IMR-90 (cell line): Measurements from ENCODE around the gene C11orf21. TPM values are rescaled to one million over a fixed set of nuclear protein-coding genes. Genes with fewer than 3 reads are reported as not detected.

ENCODE experiments used
- ATAC-seq: fragments of 200-7000 bp; cut with Tn5 transposase; 2 replicates; pipeline ENCODE4 v1.9.1; 2020; ENCODE audit warnings: low read depth, mild to moderate bottlenecking, moderate library complexity
- BruUV-seq: library from RNA; stranded (reverse); fragments of 400-500 nt; replicated peaks from 2 replicates; lab custom pipeline; 2021; lab: Mats Ljungman, UMichigan
- CTCF ChIA-PET: fragments of 300-600 bp; formaldehyde crosslinking; extraction: SDS; loops from one replicate; lab custom pipeline; 2021; ENCODE audit warnings: antibody characterized with exemption; lab: Yijun Ruan, JAX
- POLR2A ChIA-PET: fragments of 300-600 bp; sonication (Branson Sonifier 250); formaldehyde crosslinking; loops from one replicate; lab custom pipeline; 2022; ENCODE audit warnings: antibody characterized with exemption; ENCODE audit not compliant: unreplicated experiment; lab: Charles Lee
- DNase-seq: peaks from one replicate; pipeline ENCODE4 v3.0.0; 2013
- H2AFZ ChIP-seq: replicated peaks from 2 replicates; pipeline ENCODE3; 2013; ENCODE audit warnings: low read length, mild to moderate bottlenecking; ENCODE audit not compliant: poor library complexity
- H2AK5ac ChIP-seq: 2 replicates; pipeline ENCODE4 v1.6.1; 2013; ENCODE audit warnings: low read depth, low read length, inconsistent platforms
- H2AK9ac ChIP-seq: replicated peaks from 2 replicates; pipeline ENCODE3; 2013; ENCODE audit warnings: mild to moderate bottlenecking, low read depth, low read length, moderate library complexity; ENCODE audit not compliant: poor library complexity
- H2BK120ac ChIP-seq: 2 replicates; pipeline ENCODE4 v1.6.1; 2013; ENCODE audit warnings: low read depth, low read length, inconsistent platforms
- H2BK15ac ChIP-seq: 3 replicates; pipeline ENCODE4 v1.6.1; 2013; ENCODE audit warnings: low read depth, low read length, inconsistent platforms
- H2BK20ac ChIP-seq: 2 replicates; pipeline ENCODE4 v1.6.1; 2013; ENCODE audit warnings: low read depth, mild to moderate bottlenecking, inconsistent platforms, low read length, moderate library complexity
- H2BK5ac ChIP-seq: 2 replicates; pipeline ENCODE4 v1.6.1; 2013; ENCODE audit warnings: mild to moderate bottlenecking, low read depth, low read length, inconsistent platforms; ENCODE audit not compliant: poor library complexity, severe bottlenecking
- H3K14ac ChIP-seq: replicated peaks from 2 replicates; pipeline ENCODE4 v1.6.1; 2013; ENCODE audit warnings: low read depth, low read length, inconsistent platforms
- H3K18ac ChIP-seq: 2 replicates; pipeline ENCODE4 v1.6.1; 2013; ENCODE audit warnings: low read depth, low read length, control low read depth
- H3K23ac ChIP-seq: 2 replicates; pipeline ENCODE4 v1.6.1; 2013; ENCODE audit warnings: low read depth, low read length, inconsistent platforms
- H3K27ac ChIP-seq: 2 replicates; pipeline ENCODE4 v1.5.1; 2013; ENCODE audit warnings: mild to moderate bottlenecking, control low read depth, low read length; ENCODE audit not compliant: insufficient read depth
- H3K27me3 ChIP-seq: 2 replicates; pipeline ENCODE4 v1.6.1; 2013; ENCODE audit warnings: low read length; ENCODE audit not compliant: control insufficient read depth, insufficient read depth
- H3K36me3 ChIP-seq: 2 replicates; pipeline ENCODE4 v1.6.1; 2013; ENCODE audit warnings: low read length, mixed read lengths; ENCODE audit not compliant: control insufficient read depth, insufficient read depth
- H3K4ac ChIP-seq: 2 replicates; pipeline ENCODE4 v1.6.1; 2013; ENCODE audit warnings: low read depth, low read length, inconsistent platforms
- H3K4me1 ChIP-seq: 2 replicates; pipeline ENCODE4 v1.6.1; 2013; ENCODE audit warnings: low read length, mixed read lengths; ENCODE audit not compliant: control insufficient read depth, insufficient read depth
- H3K4me2 ChIP-seq: 2 replicates; pipeline ENCODE4 v1.6.1; 2013; ENCODE audit warnings: low read depth, mild to moderate bottlenecking, control low read depth, low read length, moderate library complexity
- H3K4me3 ChIP-seq: 2 replicates; pipeline ENCODE4 v1.5.1; 2013; ENCODE audit warnings: low read depth, mild to moderate bottlenecking, control low read depth, low read length, moderate library complexity; ENCODE audit not compliant: insufficient read depth
- H3K56ac ChIP-seq: 2 replicates; pipeline ENCODE4 v1.6.1; 2013; ENCODE audit warnings: low read length, inconsistent platforms; ENCODE audit not compliant: insufficient read depth; ENCODE audit errors: extremely low read depth
- H3K79me1 ChIP-seq, 2 experiments: 2 replicates each; pipeline ENCODE4 v1.6.1; 2013; ENCODE audit warnings: low read length in 2 of 2, inconsistent platforms in 1 of 2, low read depth in 1 of 2
- H3K9ac ChIP-seq: 2 replicates; pipeline ENCODE4 v1.6.1; 2013; ENCODE audit warnings: low read depth, low read length, control low read depth
- H3K9me1 ChIP-seq: 2 replicates; pipeline ENCODE4 v1.6.1; 2013; ENCODE audit warnings: low read length, inconsistent platforms; ENCODE audit not compliant: insufficient read depth
- H3K9me3 ChIP-seq: 2 replicates; pipeline ENCODE4 v1.6.1; 2013; ENCODE audit warnings: low read length; ENCODE audit not compliant: control insufficient read depth, insufficient read depth
- H4K20me1 ChIP-seq: 2 replicates; pipeline ENCODE4 v1.6.1; 2013; ENCODE audit warnings: low read length, inconsistent platforms; ENCODE audit not compliant: insufficient read depth
- H4K5ac ChIP-seq: 2 replicates; pipeline ENCODE4 v1.6.1; 2013; ENCODE audit warnings: mild to moderate bottlenecking, low read depth, low read length, control low read depth
- H4K8ac ChIP-seq, 2 experiments: 2 replicates each; pipeline ENCODE4 v1.6.1; 2013; ENCODE audit warnings: low read depth in 2 of 2, low read length in 2 of 2, control low read depth in 1 of 2, inconsistent platforms in 1 of 2
- H4K91ac ChIP-seq: 2 replicates; pipeline ENCODE4 v1.6.1; 2013; ENCODE audit warnings: low read depth, low read length, inconsistent platforms; ENCODE audit not compliant: insufficient read depth
- CHD1 ChIP-seq: IDR thresholded peaks from 2 replicates; pipeline ENCODE4 v1.6.1; 2012; ENCODE audit warnings: low read depth, low read length, improper control_type of control experiment
- MAFK ChIP-seq: IDR thresholded peaks from 2 replicates; pipeline ENCODE4 v1.6.1; 2012; ENCODE audit warnings: low read depth, low read length, improper control_type of control experiment
- POLR2A ChIP-seq: IDR thresholded peaks from 2 replicates; pipeline ENCODE4 v1.6.1; 2012; ENCODE audit warnings: mild to moderate bottlenecking, low read depth, low read length
- RAD21 ChIP-seq: IDR thresholded peaks from 2 replicates; pipeline ENCODE4 v1.6.1; 2012; ENCODE audit warnings: low read length, improper control_type of control experiment
- RCOR1 ChIP-seq: IDR thresholded peaks from 2 replicates; pipeline ENCODE4 v1.6.1; 2012; ENCODE audit warnings: mild to moderate bottlenecking, low read length, improper control_type of control experiment; ENCODE audit not compliant: insufficient replicate concordance
- WGBS, 2 experiments: methylation state at CpG; one replicate each; pipeline versions ENCODE4 v1.1.5 to v1.1.7; 2013; ENCODE audit warnings: missing lambda C conversion rate in 2 of 2; ENCODE audit not compliant: insufficient read length in 1 of 2; ENCODE audit errors: extremely low coverage in 2 of 2; 5-methylcytosine and 5-hydroxymethylcytosine counted together
- dilution Hi-C: fragments of 300-500 bp; cut with HindIII; formaldehyde crosslinking; loops from one replicate; pipeline ENCODE4 v1.14.3; 2018; ENCODE audit warnings: low sequenced_read_pairs; ENCODE audit not compliant: unreplicated experiment
- in situ Hi-C: fragments of 300-500 bp; cut with MboI; formaldehyde crosslinking; loops from 3 replicates; pipeline ENCODE4 v1.14.3; 2019; ENCODE audit warnings: low sequenced_read_pairs, inconsistent platforms, mixed read lengths
- intact Hi-C: fragments of 100-400 bp; cut with micrococcal nuclease; formaldehyde crosslinking; loops from 2 replicates; pipeline ENCODE4 v1.10.0; 2022
- polyA plus RNA-seq, 3 experiments: library from polyadenylated mRNA; depleted of rRNA; stranded (reverse); fragments of >200 nt; gene quantifications; 2 replicates each; pipeline ENCODE4 v1.2.3, GENCODE V29; 2012; ENCODE audit warnings: low replicate concordance in 1 of 3
- total RNA-seq: library from RNA; depleted of rRNA; stranded (reverse); fragments of >200 nt; gene quantifications from 2 replicates; pipeline ENCODE4 v1.2.3, GENCODE V29; 2012
- TF ChIP-seq, protein P1 (sequence below): fragments of 150-350 bp; IDR thresholded peaks from 2 replicates; pipeline ENCODE4 v1.6.1; 2017; ENCODE audit warnings: mild to moderate bottlenecking, antibody characterized with exemption, low read length, low read depth

The C11orf21 gene
- total and polyA plus RNA-seq, 2 of the 4 experiments (the other 2 are of a cell fraction), result not detected

- H3K27ac ChIP-seq, result no peak overlapping the region
- H3K4me3 ChIP-seq, result no peak overlapping the region
- peaks cover 5% of the 10 kb centered on the region for H3K9me3 ChIP-seq
- no peak overlapping the region for H2AK9ac ChIP-seq
- ATAC-seq, result no peak
- H3K27me3 ChIP-seq, result peaks cover 2% of the 10 kb centered on the region; the same call in 1 of the 2 replicates
- ChIA-PET CTCF (no interaction called here), POLR2A (no interaction called here)
- no peaks in the 10 kb centered on the region for H3K9me1 ChIP-seq
- H2BK120ac ChIP-seq, result no peak overlapping the region
- no peak overlapping the region for H3K56ac ChIP-seq
- no peak overlapping the region for H3K4ac ChIP-seq
- H3K4me1 ChIP-seq, result no peaks in the 10 kb centered on the region
- WGBS, 2 experiments, result 50% methylated on average over 1 of the region's 11 CpGs; no CpG with 5 or more reads in 1 of the 2 experiments
- no peak overlapping the region for H2BK5ac ChIP-seq
- no peak overlapping the region for H3K23ac ChIP-seq
- no peaks in the 10 kb centered on the region for H4K20me1 ChIP-seq
- TF ChIP-seq MAFK (no peak), CHD1 (no peak), RCOR1 (no peak), POLR2A (no peak), RAD21 (no peak)
- TF ChIP-seq, protein P1, sequence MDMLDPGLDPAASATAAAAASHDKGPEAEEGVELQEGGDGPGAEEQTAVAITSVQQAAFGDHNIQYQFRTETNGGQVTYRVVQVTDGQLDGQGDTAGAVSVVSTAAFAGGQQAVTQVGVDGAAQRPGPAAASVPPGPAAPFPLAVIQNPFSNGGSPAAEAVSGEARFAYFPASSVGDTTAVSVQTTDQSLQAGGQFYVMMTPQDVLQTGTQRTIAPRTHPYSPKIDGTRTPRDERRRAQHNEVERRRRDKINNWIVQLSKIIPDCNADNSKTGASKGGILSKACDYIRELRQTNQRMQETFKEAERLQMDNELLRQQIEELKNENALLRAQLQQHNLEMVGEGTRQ, result no peak
- H2AK5ac ChIP-seq, result no peak overlapping the region
- no peak overlapping the region for H3K18ac ChIP-seq
- H3K36me3 ChIP-seq, result no peaks in the 10 kb centered on the region
- no peak overlapping the region for H4K91ac ChIP-seq
- H3K9ac ChIP-seq, result no peak overlapping the region
- DNase-seq, result no peak
- no peak overlapping the region for H2BK20ac ChIP-seq
- dilution Hi-C loops (no loop called here), intact Hi-C loops (no loop called here), in situ Hi-C loops (no loop called here)
- no peaks in the 10 kb centered on the region for H3K79me1 ChIP-seq
- H3K4me2 ChIP-seq, result no peak overlapping the region
- no peak overlapping the region for H3K14ac ChIP-seq
- no peak overlapping the region for H4K5ac ChIP-seq
- BruUV-seq, result no TSS peak
- no peak overlapping the region for H2BK15ac ChIP-seq
- no peak overlapping the region for H2AFZ ChIP-seq
- H4K8ac ChIP-seq, result no peak overlapping the region
Measured at GRCh38 chr11:2327032-2327431, 25.3 kb upstream of the C11orf21 start.
